Measurements from ENCODE around the gene IREB2.
A peak's percentile ranks its signal among the peaks of the same experiment; 100 is the strongest.

IREB2 gene

DNA sequence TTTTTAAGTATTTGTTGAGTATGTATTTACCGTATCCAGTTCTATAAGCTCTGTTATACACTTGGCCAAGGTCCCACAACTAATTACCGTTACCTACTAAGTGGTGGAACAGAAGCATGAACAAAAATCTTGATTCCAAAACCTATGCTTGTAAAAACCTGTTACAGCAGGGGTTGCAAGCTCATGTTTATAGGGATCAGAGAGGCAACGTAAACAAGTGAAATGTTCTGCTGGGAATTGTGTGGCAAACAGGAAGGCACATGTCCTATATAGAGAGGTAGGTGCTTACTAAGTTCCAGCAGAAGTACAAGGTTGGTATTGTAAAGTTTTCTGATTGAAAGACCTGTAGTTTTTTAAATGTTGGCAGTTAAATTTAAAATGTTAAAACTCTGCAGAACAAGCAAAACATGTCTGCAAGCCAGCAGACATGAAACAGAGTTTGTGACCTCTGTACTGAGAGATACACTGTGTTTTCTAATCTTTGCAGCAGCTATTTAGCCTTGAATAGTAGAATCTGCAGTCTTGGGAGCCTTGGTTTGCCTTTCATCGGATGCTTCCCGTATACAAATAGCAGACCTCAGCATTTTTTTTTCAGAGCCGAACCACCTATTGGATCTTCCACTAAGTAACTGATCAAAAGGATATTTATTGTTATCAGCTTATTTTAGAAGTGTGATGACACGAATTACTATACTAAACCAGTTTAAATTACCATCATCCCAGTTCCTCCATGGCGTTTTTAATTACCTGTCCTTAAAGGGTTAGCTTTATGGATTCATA is 11.4 kb downstream of the IREB2 start:
- H3K36me3 ChIP-seq (replicated peaks; ENCODE audit: low read depth, low read length), result peaks cover 53% of the 10 kb centered on the region
- no peaks in the 10 kb centered on the region for H3K9me3 ChIP-seq (ENCODE audit: insufficient read depth, low read length)
- H3K4me1 ChIP-seq (ENCODE audit: low read length), result peaks cover 24% of the 10 kb centered on the region
- TF ChIP-seq EZH2phosphoT487 (IDR thresholded peaks at IDR 0.05; ENCODE audit: low read depth) (no peak), CTCF (IDR thresholded peaks at IDR 0.05; ENCODE audit: low read depth, low read length) (no peak)
- no peak overlapping the region for H3K27ac ChIP-seq (ENCODE audit: low read length)
- peaks cover 70% of the 10 kb centered on the region for H4K20me1 ChIP-seq (ENCODE audit: insufficient read depth, low read length)
- H3K79me2 ChIP-seq (ENCODE audit: low read length), result peaks cover 99% of the 10 kb centered on the region
- no peak overlapping the region for H3K4me2 ChIP-seq (ENCODE audit: low read length)
- no peaks in the 10 kb centered on the region for H3K27me3 ChIP-seq (ENCODE audit: low read depth, low read length)
- H3K9ac ChIP-seq (ENCODE audit: low read length), result no peak overlapping the region
- H3K4me3 ChIP-seq (ENCODE audit: low read length), result no peak overlapping the region
- no peak overlapping the region for H2AFZ ChIP-seq (ENCODE audit: low read depth, low read length)

DNA sequence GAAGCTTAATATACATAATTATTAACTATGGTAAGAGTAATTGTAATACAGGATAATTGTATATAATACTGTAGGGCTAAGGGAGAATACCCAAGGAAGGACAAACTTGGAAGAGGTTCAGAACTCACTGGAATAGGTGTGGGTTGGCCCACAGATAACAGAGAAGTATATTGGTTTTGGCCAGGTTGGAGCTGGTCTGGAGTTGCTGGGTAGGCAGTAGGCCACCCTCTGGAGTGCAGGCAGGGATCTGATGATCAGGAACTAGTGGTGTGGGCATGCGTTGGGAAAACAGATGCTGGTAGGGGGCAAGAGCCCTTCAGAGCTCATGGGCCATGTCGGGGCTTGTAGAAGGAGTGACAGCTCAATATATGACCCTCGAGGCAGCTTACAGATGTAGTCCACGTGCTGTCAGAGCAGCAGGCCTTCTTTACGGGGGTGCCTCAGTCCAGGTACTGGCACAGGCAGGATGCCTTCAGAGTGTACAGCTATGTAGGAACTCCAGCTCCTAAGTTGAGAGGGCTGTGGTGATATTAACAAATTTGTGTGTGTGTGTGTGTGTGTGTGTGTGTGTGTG is 12.4 kb downstream of the IREB2 start:
- H2AFZ ChIP-seq (ENCODE audit: low read depth, low read length), result no peak overlapping the region
- no peaks in the 10 kb centered on the region for H3K27me3 ChIP-seq (ENCODE audit: low read depth, low read length)
- H3K9ac ChIP-seq (ENCODE audit: low read length), result no peak overlapping the region
- H4K20me1 ChIP-seq (ENCODE audit: insufficient read depth, low read length), result peaks cover 80% of the 10 kb centered on the region
- H3K4me3 ChIP-seq (ENCODE audit: low read length), result no peak overlapping the region
- H3K36me3 ChIP-seq (replicated peaks; ENCODE audit: low read depth, low read length), result peaks cover 45% of the 10 kb centered on the region
- H3K27ac ChIP-seq (ENCODE audit: low read length), result no peak overlapping the region
- no peaks in the 10 kb centered on the region for H3K9me3 ChIP-seq (ENCODE audit: insufficient read depth, low read length)
- H3K4me1 ChIP-seq (ENCODE audit: low read length), result peaks cover 33% of the 10 kb centered on the region
- no peak overlapping the region for H3K4me2 ChIP-seq (ENCODE audit: low read length)
- TF ChIP-seq CTCF (IDR thresholded peaks at IDR 0.05; ENCODE audit: low read depth, low read length), result no peak
- no peak for TF ChIP-seq EZH2phosphoT487 (IDR thresholded peaks at IDR 0.05; ENCODE audit: low read depth)
- peaks cover 99% of the 10 kb centered on the region for H3K79me2 ChIP-seq (ENCODE audit: low read length)

- H3K4me2 ChIP-seq (ENCODE audit: low read length), result peak overlapping the region; percentile 53
- no peak overlapping the region for H3K27ac ChIP-seq (ENCODE audit: low read length)
- peaks cover 100% of the 10 kb centered on the region for H3K79me2 ChIP-seq (ENCODE audit: low read length)
- no peaks in the 10 kb centered on the region for H3K9me3 ChIP-seq (ENCODE audit: insufficient read depth, low read length)
- TF ChIP-seq EZH2phosphoT487 (IDR thresholded peaks at IDR 0.05; ENCODE audit: low read depth) (no peak), CTCF (IDR thresholded peaks at IDR 0.05; ENCODE audit: low read depth, low read length) (no peak)
- H3K36me3 ChIP-seq (replicated peaks; ENCODE audit: low read depth, low read length), result peaks cover 31% of the 10 kb centered on the region
- no peaks in the 10 kb centered on the region for H3K27me3 ChIP-seq (ENCODE audit: low read depth, low read length)
- peaks cover 91% of the 10 kb centered on the region for H4K20me1 ChIP-seq (ENCODE audit: insufficient read depth, low read length)
- H2AFZ ChIP-seq (ENCODE audit: low read depth, low read length), result no peak overlapping the region
- H3K4me3 ChIP-seq (ENCODE audit: low read length), result no peak overlapping the region
- H3K9ac ChIP-seq (ENCODE audit: low read length), result no peak overlapping the region
- H3K4me1 ChIP-seq (ENCODE audit: low read length), result peaks cover 43% of the 10 kb centered on the region
These were observed 14.5 kb downstream of the IREB2 start for GRCh38 chr15:78452485-78452884.

DNA sequence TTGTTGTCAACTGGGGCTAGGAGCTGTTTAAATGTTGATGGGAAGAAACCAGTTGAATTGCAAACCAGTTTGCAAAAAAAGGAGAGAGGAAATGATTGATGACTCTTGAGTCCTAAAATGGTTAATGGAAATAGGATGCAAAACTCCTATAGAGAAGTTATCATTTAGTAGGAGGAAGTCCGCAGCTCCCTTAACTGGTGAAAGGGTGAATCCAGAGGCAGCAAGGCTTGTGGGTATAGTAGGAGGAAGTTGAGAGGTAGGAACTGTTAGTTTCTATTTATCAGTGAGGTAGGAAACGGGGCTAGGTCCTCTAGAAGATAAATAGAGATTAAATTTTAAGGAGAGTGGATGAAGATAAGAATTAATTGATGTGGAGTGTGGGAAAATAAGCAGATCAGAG is 15.4 kb downstream of the IREB2 start:
- H3K27ac ChIP-seq (ENCODE audit: low read length), result peak overlapping the region; percentile 1; the same call in 1 of the 2 replicates

More for the DNA sequence above, 15.4 kb downstream of the IREB2 start:
- H2AFZ ChIP-seq (ENCODE audit: low read depth, low read length), result no peak overlapping the region
- H3K4me2 ChIP-seq (ENCODE audit: low read length), result peak overlapping the region; percentile 53
- peaks cover 43% of the 10 kb centered on the region for H3K4me1 ChIP-seq (ENCODE audit: low read length)
- H3K27me3 ChIP-seq (ENCODE audit: low read depth, low read length), result no peaks in the 10 kb centered on the region
- no peak overlapping the region for H3K9ac ChIP-seq (ENCODE audit: low read length)
- peaks cover 26% of the 10 kb centered on the region for H3K36me3 ChIP-seq (replicated peaks; ENCODE audit: low read depth, low read length)
- TF ChIP-seq EZH2phosphoT487 (IDR thresholded peaks at IDR 0.05; ENCODE audit: low read depth), result no peak
- TF ChIP-seq CTCF (IDR thresholded peaks at IDR 0.05; ENCODE audit: low read depth, low read length), result no peak
- peaks cover 90% of the 10 kb centered on the region for H4K20me1 ChIP-seq (ENCODE audit: insufficient read depth, low read length)
- H3K9me3 ChIP-seq (ENCODE audit: insufficient read depth, low read length), result no peaks in the 10 kb centered on the region
- peaks cover 100% of the 10 kb centered on the region for H3K79me2 ChIP-seq (ENCODE audit: low read length)
- no peak overlapping the region for H3K4me3 ChIP-seq (ENCODE audit: low read length)
